Gastrocnemius medialis (tissue), 4 donors: ENCODE results near the gene NUB1.

Experiments used
- CTCF ChIP-seq, 5 experiments: fragments of 450-650 bp in 3 of 5; fragments of 200-600 bp in 2 of 5; sonication (generic) in 2 of 5; IDR thresholded peaks in 4 of 5; conservative IDR thresholded peaks in 1 of 5; 1 replicate in 4 of 5; 2 replicates in 1 of 5; pipeline ENCODE4 v1.5.1; 2016 to 2019; ENCODE audit warnings: antibody characterized with exemption in 5 of 5, mild to moderate bottlenecking in 3 of 5, moderate library complexity in 3 of 5
- POLR2A ChIP-seq, 2 donors: fragments of 450-650 bp; IDR thresholded peaks; one replicate each; pipeline ENCODE4 v1.6.1; 2017; ENCODE audit warnings: antibody characterized with exemption in 2 of 2, mild to moderate bottlenecking in 2 of 2, moderate library complexity in 2 of 2

GRCh38 chr7:151386301-151387160 is 44.9 kb downstream of the NUB1 start:
- TF ChIP-seq CTCF (IDR thresholded peaks at IDR 0.05 in 4 of 5, conservative IDR thresholded peaks at IDR 0.05 in 1 of 5): no peak
- TF ChIP-seq POLR2A (IDR thresholded peaks at IDR 0.05): no peak
